HG03469 (cell line): ENCODE data around the gene EVX1.

Source experiments
- ATAC-seq: cut with Tn5 transposase; IDR thresholded peaks from one replicate; pipeline ENCODE4 v1.9.1; 2021; ENCODE audit warnings: mild to moderate bottlenecking, moderate library complexity, moderate number of reproducible peaks; ENCODE audit not compliant: unreplicated experiment

EVX1 gene

DNA sequence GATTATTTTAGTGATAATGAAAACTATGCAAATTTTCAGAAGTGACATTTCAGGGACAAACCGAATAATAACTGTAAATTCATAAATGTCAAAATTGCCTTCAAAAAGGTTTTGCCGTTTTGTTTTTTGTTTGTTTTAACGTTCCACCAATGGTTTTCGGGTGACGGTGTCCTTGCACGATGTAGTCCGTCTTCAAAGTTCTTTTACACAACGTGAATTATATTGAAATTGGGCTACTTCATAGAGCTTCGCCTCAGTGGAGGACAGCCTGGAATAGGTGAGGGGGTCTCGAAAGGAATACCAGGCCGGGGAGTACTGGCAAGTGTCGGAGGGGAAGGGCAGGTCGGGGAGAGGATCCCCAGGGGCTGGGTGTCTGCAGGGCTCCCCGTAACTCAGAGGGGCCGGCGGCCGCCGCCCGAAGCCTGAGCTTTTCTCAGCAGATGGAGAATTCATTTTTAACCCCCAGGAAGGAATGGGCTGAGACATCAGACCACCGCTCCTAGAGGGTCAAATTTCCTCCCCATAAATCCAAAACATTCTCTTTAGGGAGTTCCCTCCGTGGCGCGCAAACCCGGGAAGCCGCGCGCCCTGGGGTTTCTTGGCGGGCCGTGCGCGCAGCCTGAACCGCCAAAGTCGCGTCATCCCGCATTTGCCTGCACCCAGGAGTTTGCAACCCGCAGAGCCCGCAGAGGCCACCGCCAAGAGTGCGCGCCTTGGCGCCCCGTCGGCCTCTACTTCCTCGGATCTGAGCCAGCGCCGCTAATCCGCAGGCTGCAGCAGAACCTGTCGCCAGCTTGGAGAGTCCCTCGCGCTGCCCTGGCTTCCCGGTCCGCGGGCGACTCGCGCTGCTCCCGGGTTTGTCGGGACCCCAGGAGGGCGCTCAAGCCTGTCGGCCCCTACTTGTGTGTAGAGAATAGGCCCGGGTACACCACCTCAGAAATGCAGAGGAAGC lies 17.3 kb upstream of the EVX1 start:
- no peak for ATAC-seq

DNA sequence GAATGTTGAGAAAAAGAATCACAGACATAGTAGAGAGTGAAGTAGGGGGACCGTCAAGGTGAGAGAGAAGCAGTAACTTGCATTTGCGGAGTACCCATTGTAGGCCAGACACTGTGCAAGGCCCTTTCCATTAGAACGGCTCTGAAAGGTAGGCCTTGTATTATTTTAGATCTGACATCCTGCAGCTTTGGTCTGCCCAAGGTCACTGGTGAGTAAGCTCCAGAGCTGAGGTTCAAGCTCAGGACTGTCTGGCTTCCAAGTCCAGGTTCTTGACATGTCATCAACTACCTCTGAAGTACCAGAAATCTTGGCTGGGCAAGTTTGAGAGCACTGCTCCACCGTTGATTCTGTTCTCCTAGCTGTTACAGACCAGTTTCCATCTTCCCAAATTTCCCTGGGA lies 13.2 kb upstream of the EVX1 start:
- ATAC-seq: no peak

DNA sequence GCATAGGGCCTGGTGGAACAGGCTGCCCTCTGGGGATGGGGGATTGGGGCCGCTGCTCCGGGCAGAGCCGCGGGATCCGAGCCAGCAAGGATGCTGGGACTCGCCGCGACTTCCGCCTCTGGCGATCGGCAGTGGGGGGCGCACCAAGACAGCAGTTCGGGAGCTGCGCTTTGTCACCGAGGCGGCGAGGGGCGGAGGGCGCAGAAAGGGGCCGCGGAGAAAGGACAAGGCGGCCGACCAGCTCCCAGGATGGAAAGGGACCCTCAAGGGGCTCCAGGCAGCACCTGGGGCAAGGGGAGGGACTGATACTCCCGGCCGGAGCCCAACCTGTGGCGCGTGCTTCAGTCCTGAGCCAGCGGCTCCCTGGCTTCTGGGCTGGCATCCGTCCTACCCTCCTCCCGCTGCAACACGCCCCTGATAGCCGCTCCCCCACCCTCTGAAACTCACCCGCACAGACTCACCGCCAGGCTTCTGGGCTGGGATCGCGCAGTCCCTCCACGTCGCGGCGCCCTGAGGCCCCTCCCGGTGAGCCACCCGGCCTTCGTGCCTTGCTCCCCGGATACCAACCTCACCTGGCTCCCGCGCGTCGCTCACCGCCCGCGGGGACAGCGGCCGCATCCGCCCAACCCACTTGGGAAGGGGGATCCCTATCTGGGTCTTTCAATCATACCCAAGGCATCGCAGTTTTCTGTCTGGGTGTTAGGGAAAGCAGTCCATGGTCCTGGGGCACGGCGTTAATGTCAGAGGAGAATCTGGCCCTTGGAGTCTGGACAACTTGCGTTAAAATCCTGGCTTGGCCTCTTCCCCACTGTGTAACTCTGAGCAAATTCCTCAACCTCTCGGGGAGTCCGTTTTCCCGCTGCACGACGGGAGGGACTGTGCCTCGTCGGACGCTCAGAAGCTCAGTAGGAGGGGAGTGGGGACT lies 7.0 kb upstream of the EVX1 start:
- no peak for ATAC-seq

DNA sequence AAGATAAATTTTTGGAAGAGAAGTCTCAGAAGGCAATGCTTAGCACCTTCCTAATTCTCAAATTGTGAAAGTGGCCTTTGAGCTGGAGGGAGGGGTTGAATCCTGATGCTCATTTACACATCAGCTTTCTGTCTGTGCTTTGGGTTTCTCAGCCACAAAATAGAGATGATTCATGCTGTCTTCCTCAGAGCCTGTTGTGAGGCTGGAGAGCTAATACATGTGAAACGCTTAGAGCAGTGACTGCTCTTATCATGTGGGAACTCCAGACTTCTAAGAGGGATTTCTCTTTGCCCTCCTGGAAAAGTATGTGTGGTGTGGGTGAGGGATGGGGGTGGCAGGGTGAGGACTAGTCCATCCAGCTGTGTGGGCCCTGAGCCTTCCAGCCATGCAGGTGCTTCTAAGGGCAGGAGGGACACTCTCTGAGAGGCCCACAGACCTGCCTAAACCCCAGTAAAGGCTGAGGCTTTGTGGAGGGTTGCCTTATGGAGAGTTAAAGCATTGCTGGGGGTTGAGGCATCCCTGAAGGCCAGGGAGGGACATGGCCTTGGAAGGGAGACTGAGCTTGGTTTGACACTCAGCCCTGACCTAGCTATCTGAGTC lies 4.8 kb upstream of the EVX1 start:
- no peak for ATAC-seq

DNA sequence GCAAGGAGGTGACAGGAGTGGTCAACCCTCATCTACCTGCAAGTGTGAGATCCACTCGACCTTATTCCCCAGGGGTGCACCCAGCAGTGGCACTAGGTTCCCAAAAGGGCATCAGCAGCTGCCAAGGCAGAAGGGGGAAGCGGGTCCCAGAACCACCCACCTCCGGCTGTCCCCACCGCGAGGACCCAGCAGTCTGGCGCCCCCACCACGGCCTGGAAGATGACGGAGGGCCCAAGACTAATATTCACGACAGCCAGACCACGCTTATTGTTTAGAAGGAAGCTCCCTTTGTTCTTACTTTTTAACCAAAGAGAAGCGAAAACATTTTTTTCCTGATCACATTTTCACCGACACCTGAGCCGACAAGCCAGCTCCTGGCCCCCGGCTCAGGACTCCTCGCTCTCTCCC lies 3.6 kb upstream of the EVX1 start:
- no peak for ATAC-seq

DNA sequence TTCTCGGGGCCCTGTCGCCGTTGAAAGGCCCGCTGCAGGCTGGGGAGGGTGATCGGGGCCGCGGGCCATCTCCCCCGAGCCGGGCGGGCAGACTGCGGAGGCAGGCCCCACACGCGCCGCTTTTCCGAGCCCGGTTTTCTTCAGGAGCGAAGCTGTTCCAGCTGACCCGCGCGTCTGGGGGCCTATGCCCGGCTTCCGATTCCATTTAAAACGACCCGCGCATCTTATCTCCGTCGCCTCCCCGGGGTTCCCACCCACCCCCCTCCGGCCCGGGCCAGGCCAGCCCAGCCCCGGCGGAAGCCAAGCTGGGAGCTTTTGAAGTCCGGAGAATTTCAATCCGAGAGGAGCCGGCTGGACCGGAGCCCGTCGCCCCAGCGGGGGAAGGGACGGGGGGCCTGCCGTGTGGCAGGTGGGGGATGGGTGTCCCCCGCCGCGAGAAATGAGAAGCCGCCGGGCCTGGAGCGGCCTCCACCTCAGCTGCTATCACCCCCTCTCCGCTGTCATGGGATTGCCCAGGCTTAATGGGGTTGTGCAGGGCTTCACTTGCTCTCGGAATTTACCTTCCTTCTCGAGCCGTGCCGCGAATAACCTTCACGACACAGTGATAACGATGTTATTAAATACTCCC lies 3.1 kb upstream of the EVX1 start:
- no peak for ATAC-seq

DNA sequence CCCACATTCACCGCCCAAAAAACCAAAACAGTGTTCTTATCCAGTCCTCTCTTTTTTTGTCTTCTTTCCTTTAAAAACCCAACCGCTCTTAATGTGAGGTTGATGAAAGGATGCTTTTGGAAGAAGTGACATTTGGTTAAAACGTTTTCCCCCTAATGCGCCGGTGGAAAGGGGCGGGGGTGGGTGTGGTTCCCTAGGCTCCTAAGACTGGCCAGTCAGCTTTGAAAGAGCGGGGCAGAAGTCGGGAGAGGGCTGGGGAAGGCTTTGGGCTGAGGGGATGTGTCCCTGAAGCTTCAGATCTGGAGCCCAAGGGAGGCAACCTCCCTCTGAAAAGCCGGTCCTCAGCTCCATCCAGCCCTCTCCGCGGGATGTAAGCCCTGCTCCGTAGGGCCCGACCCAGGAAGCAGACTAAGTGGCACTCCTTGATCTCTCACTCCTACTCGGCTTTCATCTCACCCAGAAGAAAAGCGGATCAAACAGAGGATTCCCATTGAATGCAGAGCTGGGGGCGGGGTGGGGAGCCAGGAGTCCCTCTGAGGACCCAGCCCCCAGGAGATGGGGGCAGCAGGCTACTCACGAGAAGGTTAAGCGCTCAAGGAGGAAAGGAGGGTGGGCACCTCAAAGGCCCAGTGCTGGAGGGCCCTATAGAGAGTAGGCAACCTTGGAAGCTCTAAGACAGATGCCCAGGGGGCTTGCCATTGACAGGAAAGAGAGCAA lies 2.4 kb upstream of the EVX1 start:
- no peak for ATAC-seq

DNA sequence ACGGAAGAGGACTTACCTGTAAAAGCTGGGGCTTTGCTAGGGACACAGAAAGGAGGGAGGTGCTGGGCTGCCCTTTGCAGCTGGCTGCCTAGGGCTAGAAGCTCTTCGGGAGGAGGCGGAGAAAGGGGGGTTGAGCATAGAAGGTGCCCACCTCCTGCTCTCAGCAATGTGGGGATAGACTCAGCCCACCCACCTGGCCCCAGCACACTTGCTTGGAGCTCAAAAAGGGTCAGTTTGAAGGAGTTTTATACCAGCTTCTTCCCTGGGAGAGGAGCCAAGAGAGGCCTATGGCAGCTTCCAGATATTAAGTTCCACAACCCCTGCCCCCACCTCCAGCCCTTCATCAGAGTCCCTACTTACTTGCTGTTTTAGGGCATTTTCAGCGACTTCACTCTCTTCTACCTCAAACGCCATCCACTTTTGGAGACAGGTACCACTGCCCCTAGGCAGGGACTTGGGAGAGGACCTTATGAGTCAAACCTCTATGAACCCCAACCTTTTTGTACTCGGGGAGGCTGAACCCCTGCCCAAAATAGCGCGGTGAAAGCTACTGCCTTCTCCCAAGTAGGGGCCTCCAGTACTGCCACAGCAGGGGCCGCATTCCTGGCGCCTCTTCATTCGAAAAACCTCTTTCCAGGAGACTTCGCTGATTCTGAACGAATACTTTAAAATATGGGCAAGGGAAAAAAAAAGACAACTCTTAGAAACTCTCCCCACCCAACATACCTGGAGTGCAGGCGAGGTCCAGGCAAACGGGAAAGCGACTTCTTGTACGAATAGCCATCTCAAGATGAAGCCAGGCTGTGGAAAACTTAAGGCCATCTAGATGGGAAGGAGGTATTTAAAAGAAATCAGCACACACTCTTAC lies 1.2 kb upstream of the EVX1 start:
- ATAC-seq: no peak

DNA sequence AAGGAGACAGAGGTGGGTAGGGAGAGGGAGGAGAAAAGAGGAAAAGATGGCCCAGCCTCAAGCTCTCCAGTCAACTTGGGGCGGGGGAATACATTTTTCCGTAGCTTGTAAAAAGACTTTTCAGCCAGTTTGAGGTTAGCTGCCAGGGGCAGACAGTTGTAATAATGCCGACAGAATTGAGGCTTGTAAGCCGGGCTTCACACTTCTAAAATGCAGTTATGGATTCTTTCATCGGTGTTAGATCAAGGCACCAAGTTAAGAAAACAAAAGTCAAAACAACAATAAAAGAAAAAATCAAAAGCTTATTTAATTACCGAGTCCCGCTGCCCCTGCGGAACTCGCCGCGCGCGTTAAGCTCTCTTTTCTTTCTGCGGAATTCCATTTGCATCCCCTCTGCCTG lies 448 bp upstream of the EVX1 start:
- no peak for ATAC-seq

DNA sequence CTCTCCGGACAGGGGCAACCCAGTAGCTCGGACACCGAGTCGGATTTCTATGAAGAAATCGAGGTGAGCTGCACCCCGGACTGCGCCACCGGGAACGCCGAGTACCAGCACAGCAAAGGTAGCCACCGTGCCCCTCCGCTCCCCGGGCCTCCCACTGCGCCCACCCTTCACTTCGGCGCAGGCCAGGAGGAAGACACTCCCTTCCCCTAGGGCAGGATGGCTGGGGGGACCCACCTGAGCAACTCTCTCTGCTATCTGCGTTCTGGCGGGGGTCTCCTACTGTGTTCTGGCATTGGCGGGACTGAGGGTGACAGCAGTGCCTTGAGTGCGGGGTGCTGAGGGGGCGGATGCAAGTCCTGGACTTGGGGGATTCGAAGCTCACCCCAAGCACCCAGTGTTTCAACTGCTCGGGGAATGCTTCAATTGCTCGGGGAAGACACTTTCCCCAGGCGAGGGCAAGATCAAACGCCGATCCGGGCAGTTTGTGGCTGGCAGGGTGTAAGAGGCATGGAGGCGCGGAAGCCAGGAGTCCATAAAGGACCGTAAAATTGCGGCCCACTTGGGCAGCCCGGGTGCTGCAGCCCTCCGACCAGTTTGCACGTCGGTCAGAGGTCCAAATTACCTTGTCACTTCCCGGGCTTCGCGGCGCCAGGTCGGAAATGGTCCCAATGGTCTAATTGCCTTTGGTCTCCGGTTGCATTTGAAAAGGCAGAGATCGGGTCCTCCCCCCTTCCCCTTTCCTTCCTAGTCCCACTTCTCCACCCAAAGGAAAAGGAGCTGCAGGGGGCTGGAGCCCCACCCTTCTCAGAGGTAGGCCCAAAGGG lies 950 bp downstream of the EVX1 start:
- ATAC-seq: no peak

DNA sequence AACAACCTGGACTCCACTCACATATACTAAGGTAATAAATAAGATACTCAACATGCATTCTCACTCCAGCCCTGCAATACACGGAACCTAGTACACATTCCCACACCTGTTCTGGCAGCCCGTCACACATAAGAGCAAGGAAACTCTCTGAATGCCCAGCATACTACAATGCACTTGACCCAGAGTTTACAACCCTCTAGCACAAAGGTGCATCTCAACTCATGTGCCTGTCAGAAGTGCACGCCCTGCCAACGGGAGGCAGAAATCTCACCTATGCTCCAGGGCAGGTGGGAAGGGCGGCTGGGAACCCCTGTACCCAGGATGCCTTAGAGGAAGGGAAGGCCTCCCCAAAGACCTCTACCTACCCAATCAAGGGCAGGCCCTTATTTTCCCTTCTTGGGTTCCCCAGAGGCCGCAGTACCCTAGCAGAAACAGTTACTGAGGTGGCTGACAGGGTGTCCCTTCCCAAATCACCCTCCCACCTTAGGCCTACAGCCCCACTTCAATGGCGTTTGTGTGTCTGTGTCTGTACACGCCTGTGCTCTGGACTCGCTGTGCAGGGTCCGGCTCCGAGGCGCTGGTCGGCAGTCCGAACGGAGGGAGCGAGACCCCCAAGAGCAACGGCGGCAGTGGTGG lies 2.0 kb downstream of the EVX1 start:
- no peak for ATAC-seq

DNA sequence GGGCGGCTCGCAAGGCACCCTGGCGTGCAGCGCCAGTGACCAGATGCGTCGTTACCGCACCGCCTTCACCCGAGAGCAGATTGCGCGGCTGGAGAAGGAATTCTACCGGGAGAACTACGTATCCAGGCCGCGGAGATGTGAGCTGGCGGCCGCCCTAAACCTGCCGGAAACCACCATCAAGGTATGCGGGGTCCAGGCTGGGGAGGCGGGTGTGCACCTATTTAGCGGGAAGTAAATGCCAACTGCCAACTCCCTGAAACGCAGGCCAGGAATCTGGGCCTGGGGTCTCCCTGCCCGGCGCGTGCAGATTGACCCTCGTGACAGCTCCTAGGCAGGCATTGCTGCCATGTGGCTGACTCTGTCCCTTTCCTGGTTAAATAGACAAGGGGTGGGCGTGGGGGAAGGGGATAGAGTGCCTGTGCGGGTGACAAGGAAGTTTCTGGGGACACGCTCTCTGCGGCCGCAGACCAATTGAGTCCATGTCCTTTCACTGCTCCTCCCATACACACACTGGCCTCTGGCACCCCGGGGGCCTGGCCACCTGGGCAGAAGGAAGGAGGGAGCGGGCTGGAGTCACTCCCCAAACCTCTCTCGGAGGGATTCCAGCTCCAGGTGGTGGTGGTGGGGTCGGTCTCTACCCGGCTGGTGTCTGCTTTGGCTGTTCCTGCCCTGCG lies 2.7 kb downstream of the EVX1 start:
- ATAC-seq: no peak

DNA sequence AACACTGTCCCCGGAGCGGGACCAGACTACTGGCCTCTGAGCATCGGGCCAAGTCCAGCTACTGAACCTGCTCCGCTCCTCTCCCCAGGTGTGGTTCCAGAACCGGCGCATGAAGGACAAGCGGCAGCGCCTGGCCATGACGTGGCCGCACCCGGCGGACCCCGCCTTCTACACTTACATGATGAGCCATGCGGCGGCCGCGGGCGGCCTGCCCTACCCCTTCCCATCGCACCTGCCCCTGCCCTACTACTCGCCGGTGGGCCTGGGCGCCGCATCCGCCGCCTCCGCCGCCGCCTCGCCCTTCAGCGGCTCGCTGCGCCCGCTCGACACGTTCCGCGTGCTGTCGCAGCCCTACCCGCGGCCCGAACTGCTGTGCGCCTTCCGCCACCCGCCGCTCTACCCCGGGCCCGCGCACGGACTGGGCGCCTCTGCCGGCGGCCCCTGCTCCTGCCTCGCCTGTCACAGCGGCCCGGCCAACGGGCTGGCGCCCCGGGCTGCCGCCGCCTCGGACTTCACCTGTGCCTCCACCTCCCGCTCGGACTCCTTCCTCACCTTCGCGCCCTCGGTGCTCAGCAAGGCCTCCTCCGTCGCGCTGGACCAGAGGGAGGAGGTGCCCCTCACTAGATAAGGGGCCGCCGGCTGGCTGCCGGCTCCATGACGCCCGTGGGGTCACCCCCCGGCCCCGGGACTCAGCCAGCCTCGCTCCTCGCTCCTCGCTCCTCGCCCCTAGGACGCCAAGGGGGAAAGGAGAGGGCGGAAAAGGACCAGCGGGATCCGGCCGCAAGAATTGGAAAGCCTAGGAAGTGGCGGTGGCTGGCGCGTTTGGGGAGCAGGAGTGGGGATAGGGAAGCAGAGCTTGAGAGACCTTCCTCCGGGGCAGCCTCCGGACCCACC lies 3.4 kb downstream of the EVX1 start:
- no peak for ATAC-seq

DNA sequence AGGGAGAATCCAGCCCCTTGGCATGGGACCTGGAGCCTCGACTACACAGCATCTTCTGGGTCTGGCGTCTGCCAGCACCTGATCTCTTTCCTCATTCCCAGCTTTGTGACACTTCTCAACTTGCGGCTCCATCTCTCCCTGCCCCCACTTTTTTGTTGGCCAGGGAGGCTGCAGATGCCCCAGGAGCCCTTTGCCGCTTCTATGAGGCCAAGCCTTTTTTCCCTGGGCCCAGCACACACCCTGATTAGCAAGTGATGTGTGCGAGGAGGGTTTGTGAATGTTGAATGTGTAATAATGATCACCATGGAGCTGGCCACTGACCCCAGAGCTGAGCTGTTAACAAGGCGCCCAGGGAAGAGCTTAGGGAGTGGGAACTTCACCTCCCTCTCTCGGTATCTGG lies 4.4 kb downstream of the EVX1 start:
- no peak for ATAC-seq

DNA sequence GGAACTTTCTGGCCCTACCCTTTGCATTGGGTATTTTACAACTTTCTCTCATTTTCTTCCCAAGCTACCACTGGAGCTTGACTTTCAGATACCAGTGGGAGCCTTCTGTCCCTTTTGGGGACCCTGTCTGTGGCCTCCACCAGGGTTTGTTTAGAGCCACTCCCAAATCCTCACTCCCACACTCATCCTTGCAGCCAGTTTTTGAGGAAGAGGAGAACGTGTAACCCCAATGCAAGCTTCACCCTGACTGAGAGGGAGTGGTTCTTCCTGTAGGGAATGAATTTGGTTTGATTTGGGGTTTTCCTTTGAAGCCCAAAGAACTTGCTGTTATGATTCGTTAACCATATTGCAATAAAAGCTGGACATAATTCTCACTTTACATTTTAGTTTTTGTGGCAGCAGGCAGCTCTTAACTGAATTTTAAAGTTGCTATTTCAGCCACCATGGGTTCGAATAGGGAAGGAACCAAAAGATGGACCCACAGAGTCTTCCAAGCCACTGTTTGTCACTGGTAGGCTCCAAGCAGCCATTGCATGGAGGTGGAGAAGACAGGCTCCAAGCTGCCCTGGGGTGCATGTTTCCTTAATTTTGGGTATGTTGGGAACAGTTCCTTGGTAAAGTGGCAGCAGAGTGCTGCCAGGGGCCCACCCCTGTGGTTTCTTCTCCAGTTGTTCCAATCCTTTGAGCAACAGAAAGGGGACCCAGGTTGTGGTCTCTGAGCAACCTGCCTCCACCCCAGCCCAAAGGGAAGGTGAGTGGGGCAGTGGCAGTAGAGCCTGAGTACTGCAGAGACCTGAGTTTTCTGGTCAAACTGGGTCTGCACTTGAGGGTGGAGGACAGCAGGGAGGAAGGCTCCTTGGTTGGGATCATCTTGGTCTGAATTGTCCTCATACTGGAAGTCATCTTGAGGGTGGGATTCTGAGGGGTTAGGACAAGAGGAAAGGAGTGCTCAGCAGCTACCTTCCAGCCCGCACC lies 5.1 kb downstream of the EVX1 start:
- ATAC-seq: no peak
